ENCODE measurements around the gene RBM44.
"Not testable (repeated sequence)": the region's sequence is repeated elsewhere in the genome, so short reads cannot be mapped to it uniquely, and the experiment has no call there.

Gene RBM44

GRCh38 chr2:237823544-237823943, 25.0 kb downstream of the RBM44 start:
- Histone ChIP-seq H3K9ac (no peak overlapping the region), H3K36me3 (no peaks in the 10 kb centered on the region), H3K4me1 (peaks cover 0 to 23% (median 0%) of the 10 kb centered on the region in 10 experiments; a peak in 8 of 20 replicates), H3K27me3 (no peaks in the 10 kb centered on the region), H3K4me3 (no peak overlapping the region), H3K27ac (no peak overlapping the region), H3K9me3 (replicated peaks in 1 of 11) (no peaks in the 10 kb centered on the region), H3K4me2 (no peak overlapping the region), H4K20me1 (no peaks in the 10 kb centered on the region)
- TF ChIP-seq Cebpa-rat (IDR thresholded peaks at IDR 0.05), result no peak

- TF ChIP-seq Cebpa-rat (IDR thresholded peaks at IDR 0.05), result no peak
- Histone ChIP-seq H3K9me3 (replicated peaks in 1 of 11) (no peaks in the 10 kb centered on the region), H3K4me2 (no peak overlapping the region), H3K27ac (no peak overlapping the region), H3K4me3 (no peak overlapping the region), H3K36me3 (no peaks in the 10 kb centered on the region), H3K27me3 (no peaks in the 10 kb centered on the region), H4K20me1 (no peaks in the 10 kb centered on the region), H3K4me1 (peaks cover 0 to 17% (median 0%) of the 10 kb centered on the region in 10 experiments; a peak in 8 of 20 replicates), H3K9ac (no peak overlapping the region)
Observed at GRCh38 chr2:237824085-237824484, 25.5 kb downstream of the RBM44 start.

DNA sequence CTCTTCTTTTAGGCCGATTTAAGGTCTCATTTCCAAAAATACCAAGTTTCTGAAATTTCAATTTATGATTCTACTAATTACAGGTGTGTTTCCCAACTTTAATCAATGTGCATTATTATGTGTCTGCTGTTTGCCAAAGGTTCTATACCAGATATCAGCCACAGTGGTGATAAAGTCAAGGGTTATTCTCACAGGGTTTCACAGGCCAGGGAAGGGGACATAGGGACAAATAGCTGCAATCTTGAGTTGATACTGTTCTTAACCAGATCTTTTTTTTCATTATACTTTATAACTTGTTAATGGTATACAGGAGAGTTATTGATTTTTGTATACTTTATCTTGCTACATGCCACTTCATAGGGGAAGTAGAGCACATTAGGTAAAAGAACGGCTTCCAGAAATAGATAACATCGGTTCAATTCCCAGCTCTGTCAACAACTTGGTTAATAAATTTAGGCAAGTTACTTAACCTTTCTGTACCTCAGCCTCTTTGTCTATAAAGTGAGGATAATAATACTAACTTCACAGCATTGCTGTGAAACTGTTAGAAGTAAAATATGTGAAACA, 28.9 kb downstream of the RBM44 start:
- no peaks in the 10 kb centered on the region for H3K36me3 ChIP-seq
- no peak overlapping the region for H3K4me3 ChIP-seq
- no peak overlapping the region for H3K27ac ChIP-seq
- H4K20me1 ChIP-seq, result no peaks in the 10 kb centered on the region
- no peak overlapping the region for H3K4me2 ChIP-seq
- TF ChIP-seq Cebpa-rat (IDR thresholded peaks at IDR 0.05), result no peak
- no peak overlapping the region for H3K9ac ChIP-seq
- peaks cover 0 to 9% (median 8%) of the 10 kb centered on the region in 10 experiments; a peak in 11 of 20 replicates for H3K4me1 ChIP-seq
- no peaks in the 10 kb centered on the region for H3K27me3 ChIP-seq
- H3K9me3 ChIP-seq (replicated peaks in 1 of 11), result no peaks in the 10 kb centered on the region

DNA sequence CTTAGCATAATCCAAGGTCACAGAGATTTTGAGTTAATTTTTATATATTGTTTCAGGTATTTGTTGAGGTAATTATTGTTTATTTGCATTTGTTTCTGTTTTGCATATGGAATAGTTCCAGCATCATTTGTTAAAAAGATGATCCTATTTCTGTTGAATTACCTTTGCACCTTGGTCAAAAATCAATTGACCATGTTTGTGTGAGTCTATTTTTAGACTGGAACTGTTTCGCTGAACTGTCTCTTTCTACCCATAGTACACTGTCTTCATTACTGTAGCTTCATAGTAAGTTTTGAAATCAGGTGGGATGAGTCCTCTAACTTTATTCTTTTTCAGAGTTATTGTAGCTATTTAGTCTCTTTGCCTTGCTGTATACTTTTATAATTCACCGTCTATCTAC, 31.9 kb downstream of the RBM44 start:
- no peaks in the 10 kb centered on the region for H3K27me3 ChIP-seq
- no peak overlapping the region for H3K4me2 ChIP-seq
- no peak for TF ChIP-seq Cebpa-rat (IDR thresholded peaks at IDR 0.05)
- peaks cover 0 to 9% (median 8%) of the 10 kb centered on the region in 10 experiments; a peak in 11 of 20 replicates for H3K4me1 ChIP-seq
- H3K4me3 ChIP-seq, result no peak overlapping the region
- no peaks in the 10 kb centered on the region for H3K9me3 ChIP-seq (replicated peaks in 1 of 11)
- no peaks in the 10 kb centered on the region for H4K20me1 ChIP-seq
- H3K27ac ChIP-seq, result no peak overlapping the region
- H3K36me3 ChIP-seq, result no peaks in the 10 kb centered on the region
- H3K9ac ChIP-seq, result no peak overlapping the region

GRCh38 chr2:237833546-237833945, 35.0 kb downstream of the RBM44 start:
- Histone ChIP-seq H3K4me2 (no peak overlapping the region), H3K27me3 (no peaks in the 10 kb centered on the region), H3K4me3 (no peak overlapping the region), H4K20me1 (no peaks in the 10 kb centered on the region), H3K27ac (no peak overlapping the region), H3K36me3 (no peaks in the 10 kb centered on the region), H3K9me3 (replicated peaks in 1 of 11) (peaks cover 0 to 12% (median 0%) of the 10 kb centered on the region in 11 experiments; a peak in 2 of 22 replicates), H3K4me1 (peaks cover 0 to 9% (median 8%) of the 10 kb centered on the region in 10 experiments; a peak in 11 of 20 replicates), H3K9ac (no peak overlapping the region)
- no peak for TF ChIP-seq Cebpa-rat (IDR thresholded peaks at IDR 0.05)

GRCh38 chr2:237835372-237835771, 36.8 kb downstream of the RBM44 start:
- no peak overlapping the region for H3K4me3 ChIP-seq
- peaks cover 0 to 9% (median 8%) of the 10 kb centered on the region in 10 experiments; a peak in 11 of 20 replicates for H3K4me1 ChIP-seq
- H3K4me2 ChIP-seq, result no peak overlapping the region
- TF ChIP-seq Cebpa-rat (IDR thresholded peaks at IDR 0.05), result no peak
- peaks cover 0 to 12% (median 0%) of the 10 kb centered on the region in 11 experiments; a peak in 3 of 22 replicates for H3K9me3 ChIP-seq (replicated peaks in 1 of 11)
- H3K27me3 ChIP-seq, result no peaks in the 10 kb centered on the region
- no peaks in the 10 kb centered on the region for H3K36me3 ChIP-seq
- H4K20me1 ChIP-seq, result no peaks in the 10 kb centered on the region
- no peak overlapping the region for H3K27ac ChIP-seq
- H3K9ac ChIP-seq, result no peak overlapping the region

- Histone ChIP-seq H3K4me3 (no peak overlapping the region), H3K27me3 (no peaks in the 10 kb centered on the region), H3K9me3 (replicated peaks in 1 of 11) (peaks cover 0 to 20% (median 6%) of the 10 kb centered on the region in 11 experiments; a peak in 10 of 22 replicates), H4K20me1 (no peaks in the 10 kb centered on the region), H3K4me2 (no peak overlapping the region), H3K4me1 (no peaks in the 10 kb centered on the region), H3K36me3 (no peaks in the 10 kb centered on the region), H3K9ac (no peak overlapping the region), H3K27ac (no peak overlapping the region)
- TF ChIP-seq Cebpa-rat (IDR thresholded peaks at IDR 0.05), result no peak
Observed at GRCh38 chr2:237841051-237841450, 42.5 kb downstream of the RBM44 start.

GRCh38 chr2:237848940-237849339, 50.4 kb downstream of the RBM44 start:
- H3K27me3 ChIP-seq, H3K4me3 ChIP-seq, H3K36me3 ChIP-seq, H4K20me1 ChIP-seq, H3K27ac ChIP-seq, H3K9ac ChIP-seq, H3K4me2 ChIP-seq, H3K4me1 ChIP-seq: not testable (repeated sequence)
- peaks cover 5 to 24% (median 11%) of the 10 kb centered on the region in 11 experiments; a peak in 19 of 22 replicates for H3K9me3 ChIP-seq (replicated peaks in 1 of 11)

DNA sequence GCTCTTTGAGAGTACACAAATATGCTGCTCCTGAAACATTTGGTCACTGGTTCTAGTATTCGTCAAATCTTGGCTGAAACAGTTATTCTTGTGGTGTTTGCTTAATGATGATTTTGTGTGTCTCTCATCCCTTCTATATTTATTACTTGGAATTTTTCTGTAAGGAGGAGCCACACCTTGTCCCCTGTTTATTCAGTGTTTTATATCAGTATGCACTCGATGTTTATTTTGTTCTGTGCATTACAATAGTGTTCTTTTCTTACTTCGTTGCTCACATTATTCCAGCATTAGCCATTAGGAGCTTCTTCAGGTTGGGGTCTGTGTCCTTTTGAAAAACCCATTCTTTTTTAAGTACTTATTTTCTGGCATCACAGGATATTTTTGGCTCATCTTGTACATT, 55.7 kb downstream of the RBM44 start:
- Histone ChIP-seq H3K27me3 (peaks cover 13 to 29% (median 21%) of the 10 kb centered on the region in 11 experiments), H4K20me1 (peaks cover 0 to 9% (median 0%) of the 10 kb centered on the region in 11 experiments; a peak in 3 of 22 replicates), H3K4me2 (no peak overlapping the region), H3K9me3 (replicated peaks in 1 of 11) (peaks cover 0 to 2% (median 1%) of the 10 kb centered on the region in 11 experiments; a peak in 16 of 22 replicates), H3K9ac (no peak overlapping the region), H3K4me1 (peaks cover 0 to 7% (median 0%) of the 10 kb centered on the region in 10 experiments; a peak in 3 of 20 replicates), H3K4me3 (no peak overlapping the region), H3K27ac (no peak overlapping the region), H3K36me3 (no peaks in the 10 kb centered on the region)
- TF ChIP-seq Cebpa-rat (IDR thresholded peaks at IDR 0.05), result no peak

GRCh38 chr2:237857791-237858190, 59.2 kb downstream of the RBM44 start:
- Histone ChIP-seq H3K9ac (no peak overlapping the region), H3K27me3 (peaks cover 46 to 64% (median 56%) of the 10 kb centered on the region in 11 experiments), H3K9me3 (replicated peaks in 1 of 11) (no peaks in the 10 kb centered on the region), H3K36me3 (no peaks in the 10 kb centered on the region), H3K4me2 (no peak overlapping the region), H3K27ac (no peak overlapping the region), H4K20me1 (peaks cover 0 to 25% (median 0%) of the 10 kb centered on the region in 11 experiments; a peak in 6 of 22 replicates), H3K4me3 (no peak overlapping the region), H3K4me1 (peaks cover 0 to 7% (median 0%) of the 10 kb centered on the region in 10 experiments; a peak in 3 of 20 replicates)
- TF ChIP-seq Cebpa-rat (IDR thresholded peaks at IDR 0.05), result no peak
